Measurements from ENCODE around the gene KLHL14. TPM values are rescaled to one million over a fixed set of nuclear protein-coding genes. Genes with fewer than 3 reads are reported as not detected.

The KLHL14 gene
- total RNA-seq, 1 donor from 2014 or later: 46.5 TPM

GRCh38 chr18:32771169-32771751, 1.6 kb downstream of the KLHL14 start:
- ATAC-seq (ENCODE audit: low read depth) (peak; percentile 22), DNase-seq (peak; percentile 46)
- Mint-ChIP-seq H3K4me1 (peaks cover 60% of the 10 kb centered on the region), H3K27me3 (no peaks in the 10 kb centered on the region), H3K4me3 (peak overlapping the region; percentile 96), H3K36me3 (ENCODE audit: low read depth) (peaks cover 33% of the 10 kb centered on the region), H3K9me3 (no peaks in the 10 kb centered on the region), H3K27ac (peak overlapping the region; percentile 86)
- ChIA-PET CTCF (interaction anchor here (0.9 to 2.6 kb wide), 9 partner anchors 11 to 120 kb away, joined by 3 to 19 read pairs (median 5); no protein-coding TSS in a partner anchor), POLR2A (interaction anchor here (0.7 to 6.3 kb wide), 20 partner anchors 9 to 828 kb away, joined by 3 to 105 read pairs (median 9); partner anchors contain the start of genes RNF125, RNF138 and TRAPPC8)
- TF ChIP-seq CTCF (IDR thresholded peaks at IDR 0.05): no peak
- intact Hi-C loops (cut with micrococcal nuclease): loop anchor here (1.0 to 5.0 kb wide), 2 partner anchors 41 to 679 kb away; partner anchors contain the start of gene RNF138

- Mint-ChIP-seq H3K4me1 (peaks cover 59% of the 10 kb centered on the region), H3K36me3 (ENCODE audit: low read depth) (peaks cover 33% of the 10 kb centered on the region), H3K4me3 (peak overlapping the region; percentile 96), H3K27ac (peak overlapping the region; percentile 86), H3K27me3 (no peaks in the 10 kb centered on the region), H3K9me3 (no peaks in the 10 kb centered on the region)
- ChIA-PET CTCF (interaction anchor here (0.9 to 2.6 kb wide), 9 partner anchors 10 to 120 kb away, joined by 3 to 19 read pairs (median 5); no protein-coding TSS in a partner anchor), POLR2A (interaction anchor here (0.7 to 6.3 kb wide), 21 partner anchors 10 to 828 kb away, joined by 3 to 105 read pairs (median 8); partner anchors contain the start of genes RNF125, RNF138 and TRAPPC8)
- intact Hi-C loops (cut with micrococcal nuclease): loop anchor here (1.0 to 5.0 kb wide), 2 partner anchors 40 to 678 kb away; partner anchors contain the start of gene RNF138
- no peak for TF ChIP-seq CTCF (IDR thresholded peaks at IDR 0.05)
- DNase-seq (peak; percentile 38), ATAC-seq (ENCODE audit: low read depth) (no peak)
Measured at GRCh38 chr18:32770666-32771168, 2.1 kb downstream of the KLHL14 start.

GRCh38 chr18:32770054-32770665, 2.7 kb downstream of the KLHL14 start:
- peak; percentile 47 for DNase-seq
- Mint-ChIP-seq H3K4me1 (peaks cover 62% of the 10 kb centered on the region), H3K27ac (peak overlapping the region; percentile 86), H3K9me3 (no peaks in the 10 kb centered on the region), H3K36me3 (ENCODE audit: low read depth) (peaks cover 36% of the 10 kb centered on the region), H3K27me3 (no peaks in the 10 kb centered on the region), H3K4me3 (peak overlapping the region; percentile 96)
- TF ChIP-seq CTCF (IDR thresholded peaks at IDR 0.05): no peak
- intact Hi-C loops (cut with micrococcal nuclease): loop anchor here (5.0 kb wide), 1 partner anchor 678 kb away; the partner anchor contains the start of gene RNF138
- ChIA-PET POLR2A (interaction anchor here (0.6 to 6.3 kb wide), 19 partner anchors 10 to 827 kb away, joined by 3 to 105 read pairs (median 8); partner anchors contain the start of genes RNF125 and TRAPPC8), CTCF (interaction anchor here (0.9 to 2.6 kb wide), 9 partner anchors 9 to 148 kb away, joined by 3 to 19 read pairs (median 5); no protein-coding TSS in a partner anchor)
- peak; percentile 11 for ATAC-seq (ENCODE audit: low read depth)

- intact Hi-C loops (cut with micrococcal nuclease): loop anchor here (1.0 to 5.0 kb wide), 3 partner anchors 9 to 677 kb away; partner anchors contain the start of gene RNF138
- no peak for TF ChIP-seq CTCF (IDR thresholded peaks at IDR 0.05)
- peak overlapping the region; percentile 82 for H3K27ac Mint-ChIP-seq
- ATAC-seq (ENCODE audit: low read depth) (peak; percentile 5), DNase-seq (no peak)
- no peaks in the 10 kb centered on the region for H3K9me3 Mint-ChIP-seq
- H3K27me3 Mint-ChIP-seq: no peaks in the 10 kb centered on the region
- H3K36me3 Mint-ChIP-seq (ENCODE audit: low read depth): peaks cover 37% of the 10 kb centered on the region
- ChIA-PET POLR2A (interaction anchor here (0.6 to 6.3 kb wide), 15 partner anchors 9 to 827 kb away, joined by 3 to 105 read pairs (median 10); partner anchors contain the start of gene TRAPPC8), CTCF (interaction anchor here (1.3 to 2.6 kb wide), 6 partner anchors 9 to 149 kb away, joined by 3 to 19 read pairs (median 8); no protein-coding TSS in a partner anchor)
- peak overlapping the region; percentile 96 for H3K4me3 Mint-ChIP-seq
- peaks cover 64% of the 10 kb centered on the region for H3K4me1 Mint-ChIP-seq
Measured at GRCh38 chr18:32769586-32770053, 3.2 kb downstream of the KLHL14 start.
